Activated gamma-delta T cell treated with anti-CD3 and anti-CD28 coated beads, Interleukin-2, amount 50 U/mL, for 16 hours (primary cell): ENCODE results near the gene SPRY4.
"Not testable (repeated sequence)": the region's sequence is repeated elsewhere in the genome, so short reads cannot be mapped to it uniquely, and the experiment has no call there.

ENCODE experiments used
- DNase-seq: peaks from one replicate; pipeline ENCODE4 v3.0.0-alpha.2; 2020; ENCODE audit warnings: low read depth

Gene SPRY4

GRCh38 chr5:142295084-142295758, 29.6 kb downstream of the SPRY4 start:
- DNase-seq, result no peak

DNA sequence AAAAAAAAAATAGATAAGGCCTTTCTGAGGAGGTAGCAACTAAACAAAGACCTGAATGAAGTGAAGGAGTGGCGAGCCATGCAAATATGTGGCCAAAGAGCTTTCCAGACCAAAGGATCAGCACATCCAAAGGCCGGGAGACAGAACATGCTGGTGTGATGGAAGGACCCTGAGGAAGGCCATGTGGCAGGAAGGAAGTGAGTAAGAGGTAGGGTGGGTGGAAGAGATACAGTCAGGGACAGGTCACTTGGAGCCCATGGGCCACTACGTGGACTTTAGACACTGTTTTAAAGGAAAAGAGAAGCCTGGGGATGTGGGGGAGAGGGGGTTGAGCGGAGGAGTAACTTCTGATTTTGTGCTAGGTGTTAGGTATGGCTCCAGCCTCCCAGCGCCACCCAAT, 31.3 kb downstream of the SPRY4 start:
- DNase-seq, result no peak

DNA sequence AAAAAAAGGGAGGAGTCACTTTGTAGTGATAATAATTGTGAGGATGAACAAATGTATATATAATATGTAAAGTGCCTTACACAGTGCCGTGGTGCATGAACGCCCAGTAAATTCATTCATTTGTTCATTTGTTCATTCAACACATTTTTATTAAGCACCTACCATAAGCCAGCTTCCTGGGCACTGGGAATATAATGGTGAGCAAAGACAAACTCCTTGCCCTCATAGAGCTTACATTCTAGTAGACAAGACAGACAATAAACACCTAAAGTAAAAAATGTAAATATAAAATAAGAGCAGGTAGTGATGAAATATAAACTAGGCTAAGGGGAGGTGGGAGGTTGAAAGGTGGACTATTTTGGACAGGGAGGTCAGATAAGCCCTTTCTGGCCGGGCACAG, 32.0 kb downstream of the SPRY4 start:
- no peak for DNase-seq

DNA sequence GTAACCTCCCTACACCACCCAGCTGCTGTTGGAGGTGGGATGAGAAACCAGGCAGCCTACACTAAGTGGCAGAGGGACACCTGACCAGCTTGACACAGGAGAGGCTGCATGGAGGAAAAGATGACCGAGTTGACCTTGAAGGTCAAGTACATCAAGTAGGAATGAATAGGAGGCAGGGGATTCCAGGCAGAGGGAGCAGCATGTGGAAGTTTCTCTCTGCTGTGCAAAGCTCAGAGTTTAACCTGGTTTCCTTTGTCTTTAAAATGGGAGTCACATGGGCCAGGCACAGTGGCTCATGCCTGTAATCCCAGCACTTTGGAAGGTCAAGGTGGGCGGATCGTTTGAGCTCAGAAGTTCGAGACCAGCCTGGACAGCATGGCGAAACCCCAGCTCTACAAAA, 32.6 kb downstream of the SPRY4 start:
- DNase-seq, result no peak

DNA sequence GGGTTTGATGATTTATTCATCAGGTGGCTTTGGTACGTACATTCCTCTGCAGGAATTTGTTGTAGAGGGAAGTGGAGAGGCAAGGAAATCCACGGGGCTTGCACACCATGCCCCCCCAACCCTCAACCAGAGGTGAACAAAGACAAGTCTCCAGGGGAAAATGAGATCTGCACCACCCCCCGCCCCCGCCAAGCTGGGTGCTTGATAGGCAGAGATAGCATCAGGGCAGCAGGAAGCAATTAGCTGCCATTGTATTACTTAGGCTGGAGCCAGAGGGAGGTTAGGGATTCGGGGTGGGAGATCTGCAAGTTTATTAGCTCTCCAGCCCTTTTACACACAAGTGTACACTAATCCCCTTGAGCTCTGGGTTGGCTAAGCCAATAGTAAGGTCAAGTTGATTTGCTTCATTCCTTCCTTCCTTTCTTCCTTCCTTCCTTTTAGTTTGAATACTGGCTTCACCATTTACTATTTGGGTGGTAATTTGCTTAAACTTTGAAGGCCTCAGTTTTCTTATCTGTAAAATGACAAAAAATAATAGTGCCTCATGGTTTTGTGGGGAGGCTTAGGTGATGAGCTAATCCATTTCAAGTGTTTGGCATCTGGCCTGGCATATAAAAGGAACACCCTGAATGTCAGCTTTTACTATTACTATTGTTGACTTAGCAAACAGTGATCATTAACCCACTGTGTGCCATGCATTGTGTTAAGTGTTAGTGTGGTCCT, 34.1 kb downstream of the SPRY4 start:
- no peak for DNase-seq

GRCh38 chr5:142289708-142290576, 34.9 kb downstream of the SPRY4 start:
- no peak for DNase-seq

DNA sequence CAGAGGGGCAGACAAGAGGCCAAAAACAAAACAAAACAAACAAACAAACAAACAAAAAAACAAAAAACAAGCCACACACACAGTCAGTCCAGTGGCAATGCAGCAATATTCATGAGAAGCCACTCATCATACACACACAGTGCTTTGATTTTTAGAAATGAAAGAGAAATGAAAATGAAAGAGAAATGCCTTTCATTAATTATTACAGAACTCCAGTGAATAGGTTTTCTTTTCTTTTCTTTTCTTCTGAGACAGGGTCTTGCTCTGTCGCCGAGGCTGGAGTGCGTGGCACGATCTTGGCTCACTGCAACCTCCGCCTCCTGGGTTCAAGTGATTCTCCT, 36.9 kb downstream of the SPRY4 start:
- DNase-seq, result no peak

GRCh38 chr5:142287096-142287972, 37.5 kb downstream of the SPRY4 start:
- DNase-seq, result no peak

DNA sequence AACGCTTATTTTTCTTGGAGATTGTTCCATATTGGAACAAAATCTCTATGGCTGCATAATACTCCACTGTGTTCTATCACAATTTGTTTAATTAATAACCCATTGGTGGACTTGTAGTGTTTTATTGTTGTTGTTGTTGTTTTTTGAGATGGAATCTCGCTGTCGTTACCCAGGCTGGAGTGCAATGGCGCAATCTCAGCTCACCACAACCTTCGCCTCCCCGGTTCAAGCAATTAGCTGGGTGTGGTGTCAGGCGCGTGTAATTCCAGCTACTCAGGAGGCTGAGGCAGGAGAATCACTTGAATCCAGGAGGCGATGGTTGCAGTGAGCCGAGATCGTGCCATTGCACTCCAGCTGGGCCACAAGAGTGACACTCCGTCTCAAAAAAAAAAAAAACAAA, 38.7 kb downstream of the SPRY4 start:
- DNase-seq, result no peak

GRCh38 chr5:142283304-142283703, 41.5 kb downstream of the SPRY4 start:
- DNase-seq, result no peak

GRCh38 chr5:142281966-142282365, 42.9 kb downstream of the SPRY4 start:
- DNase-seq, result no peak

GRCh38 chr5:142281008-142281367, 43.8 kb downstream of the SPRY4 start:
- no peak for DNase-seq

- no peak for DNase-seq
These were observed 44.5 kb downstream of the SPRY4 start for GRCh38 chr5:142280066-142281007.

DNA sequence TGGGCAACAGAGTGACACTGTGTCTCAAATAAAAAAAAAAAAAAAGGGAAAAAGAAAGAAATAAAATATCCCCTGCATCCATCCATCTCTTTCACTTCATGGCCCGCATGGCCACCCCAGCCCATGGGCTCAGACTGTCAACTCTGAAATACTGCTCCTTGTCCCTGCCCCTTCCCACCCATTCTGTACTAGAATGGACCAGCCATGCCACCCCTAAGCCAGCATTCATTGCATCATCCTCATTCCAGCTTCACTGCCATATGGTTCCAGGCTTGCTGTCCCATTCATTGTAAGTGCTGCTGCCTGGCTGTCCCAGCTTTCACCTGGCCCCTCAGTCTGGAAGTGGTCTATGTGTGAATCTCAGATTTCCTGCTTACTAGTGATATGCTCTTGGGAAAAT, 46.2 kb downstream of the SPRY4 start:
- no peak for DNase-seq

DNA sequence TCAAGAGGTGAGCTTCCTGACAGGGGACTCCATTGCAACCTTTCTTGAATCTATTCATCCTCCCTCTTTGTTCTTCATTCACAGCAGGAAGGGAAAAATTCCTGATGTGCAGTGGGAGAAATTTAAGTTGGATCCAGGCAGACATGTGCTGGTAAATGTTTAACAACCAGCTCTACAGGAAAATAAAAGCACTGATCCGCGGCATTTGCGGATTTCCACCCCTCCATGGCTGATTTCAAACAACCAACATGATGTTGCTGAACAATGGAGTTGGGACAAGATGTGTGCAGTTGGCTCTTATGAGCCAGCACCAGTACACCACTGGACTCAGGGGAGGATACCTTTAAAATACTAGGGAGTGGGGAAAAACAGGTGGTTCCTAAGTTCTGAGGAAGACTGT, 47.0 kb downstream of the SPRY4 start:
- DNase-seq, result no peak

DNA sequence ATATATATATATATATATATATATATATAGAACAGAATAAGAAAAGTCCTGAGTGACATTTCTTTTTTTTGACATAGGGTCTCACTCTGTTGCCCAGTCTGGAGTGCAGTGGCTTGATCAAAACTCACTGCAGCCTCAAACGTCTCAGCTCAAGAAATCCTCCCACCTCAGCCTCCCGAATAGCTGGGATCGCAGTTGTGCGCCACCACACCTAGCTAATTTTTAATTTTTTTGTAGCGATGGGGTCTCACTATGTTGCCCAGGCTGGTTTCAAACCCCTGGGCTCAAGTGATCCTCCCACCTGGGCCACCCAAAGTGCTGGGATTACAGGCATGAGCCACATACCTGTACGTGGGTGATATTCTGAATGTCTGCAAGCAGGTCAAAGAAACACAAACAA, 48.3 kb downstream of the SPRY4 start:
- no peak for DNase-seq

DNA sequence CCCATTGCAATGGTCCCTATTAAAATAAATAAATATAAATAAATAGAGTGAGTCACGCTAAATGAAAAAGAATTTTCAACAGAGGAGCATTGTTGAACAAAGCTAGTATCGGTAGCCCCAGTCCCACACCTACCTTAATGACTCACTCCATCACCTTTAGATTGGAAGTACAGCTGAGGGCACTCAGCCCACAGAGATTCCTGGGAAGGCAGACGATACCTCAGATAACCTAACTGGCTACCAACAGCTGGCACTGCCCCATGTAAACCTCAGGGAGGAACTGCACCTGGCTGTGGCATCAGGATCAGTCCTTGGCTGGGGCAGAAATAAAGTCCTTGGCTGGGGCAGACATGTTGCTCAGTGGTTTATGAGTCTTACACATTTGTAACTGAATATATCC, 49.3 kb downstream of the SPRY4 start:
- DNase-seq, result no peak

DNA sequence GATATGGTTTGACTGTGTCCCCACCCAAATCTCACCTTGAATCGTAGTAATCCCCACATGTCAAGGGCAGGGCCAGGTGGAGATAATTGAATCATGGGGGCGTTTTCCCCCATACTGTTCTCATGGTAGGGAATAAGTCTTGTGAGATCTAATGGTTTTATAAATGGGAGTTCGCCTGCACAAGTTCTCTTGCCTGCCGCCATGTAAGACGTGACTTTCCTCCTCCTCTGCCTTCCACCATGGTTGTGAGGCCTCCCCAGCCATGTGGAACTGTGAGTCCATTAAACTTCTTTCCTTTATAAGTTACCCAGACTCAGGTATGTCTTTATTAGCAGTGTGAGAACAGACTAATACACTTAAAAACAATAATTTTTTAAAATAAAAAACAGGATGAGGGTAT, 52.2 kb downstream of the SPRY4 start:
- not testable (repeated sequence) for DNase-seq

- DNase-seq, result not testable (repeated sequence)
These were observed 60.7 kb downstream of the SPRY4 start for GRCh38 chr5:142264084-142264483.

DNA sequence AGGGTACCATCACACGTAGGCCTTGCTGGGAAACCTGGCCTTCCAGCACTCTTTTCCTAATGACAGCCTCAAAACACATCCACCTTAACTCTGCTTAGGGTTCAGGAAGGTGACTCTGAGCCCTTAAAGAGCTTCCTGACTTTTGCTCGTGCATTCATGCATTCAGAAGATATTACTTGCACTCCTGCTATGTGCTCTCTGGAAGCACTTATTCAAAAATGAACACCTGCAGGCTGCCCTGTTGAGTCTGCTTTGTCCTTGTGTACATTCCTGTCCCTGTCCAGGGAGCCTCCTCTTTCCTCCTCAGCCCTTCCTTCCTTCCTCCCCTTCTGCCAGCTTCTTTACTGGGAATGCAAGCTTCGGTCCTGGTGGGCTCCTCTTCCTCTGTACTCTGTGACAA, 61.5 kb downstream of the SPRY4 start:
- no peak for DNase-seq

- DNase-seq, result no peak
These were observed 62.1 kb downstream of the SPRY4 start for GRCh38 chr5:142262683-142263082.
